K562 (cell line): ENCODE measurements around the gene MRPS15. TPM values are rescaled to one million over a fixed set of nuclear protein-coding genes. Genes with fewer than 3 reads are reported as not detected.
"Not testable (repeated sequence)": the region's sequence is repeated elsewhere in the genome, so short reads cannot be mapped to it uniquely, and the experiment has no call there.

ENCODE experiments used
- ATAC-seq: fragments of 200-7000 bp; cut with Tn5 transposase; 3 replicates; pipeline ENCODE4 v1.9.1; 2020; ENCODE audit warnings: moderate library complexity
- BruUV-seq: library from RNA; stranded (reverse); fragments of 400-500 nt; replicated peaks from 2 replicates; lab custom pipeline; 2021; lab: Mats Ljungman, UMichigan
- CTCF ChIA-PET: fragments of 300-600 bp; formaldehyde crosslinking; extraction: SDS; loops from one replicate; lab custom pipeline; 2021; ENCODE audit warnings: low intra/inter-chr PET ratio; lab: Yijun Ruan, JAX
- POLR2A ChIA-PET: fragments of 300-600, 350-650 bp; sonication (Branson Sonifier 250); formaldehyde crosslinking; extraction: SDS; loops from one replicate; lab custom pipeline; 2021; ENCODE audit warnings: antibody characterized with exemption, inconsistent platforms; lab: Yijun Ruan, JAX
- DNase-seq, 4 experiments: peaks; one replicate each; pipeline versions ENCODE4 v3.0.0 to v3.0.0-alpha.2; 2011 to 2018; ENCODE audit warnings: low spot score in 3 of 4, mixed read lengths in 3 of 4; ENCODE audit errors: extremely low read depth in 1 of 4
- FAIRE-seq: peaks from 2 replicates; lab custom pipeline; 2011; peaks lifted over from hg19 to GRCh38; lab: Jason Lieb, UNC
- H2AFZ ChIP-seq: 2 replicates; pipeline ENCODE4 v1.6.0; 2011; ENCODE audit warnings: low read depth, low read length, control low read depth, inconsistent platforms
- H3K27ac ChIP-seq: fragments of 200-600 bp; 3 replicates; pipeline ENCODE4 v1.8.0; 2011; ENCODE audit warnings: low read depth, mild to moderate bottlenecking, control low read depth, inconsistent platforms, low read length, moderate library complexity, mixed read lengths; ENCODE audit errors: extremely low read depth
- H3K27me3 ChIP-seq, 2 experiments: fragments of 300-600 bp in 1 of 2; 2 replicates in 1 of 2; 3 replicates in 1 of 2; pipeline versions ENCODE4 v1.6.0 to v1.8.0; 2011; ENCODE audit warnings: inconsistent platforms in 2 of 2, low read length in 2 of 2, mild to moderate bottlenecking in 1 of 2, mixed read lengths in 1 of 2, moderate library complexity in 1 of 2; ENCODE audit not compliant: control insufficient read depth in 2 of 2, insufficient read depth in 2 of 2
- H3K36me3 ChIP-seq: fragments of 300-600 bp; 3 replicates; pipeline ENCODE4 v1.8.0; 2011; ENCODE audit warnings: mild to moderate bottlenecking, low read length, inconsistent platforms; ENCODE audit not compliant: control insufficient read depth, insufficient read depth
- H3K4me1 ChIP-seq, 2 experiments: fragments of 200-600 bp in 1 of 2; replicated peaks in 1 of 2; 2 replicates in 1 of 2; 3 replicates in 1 of 2; pipeline versions ENCODE4 v1.5.1 to v1.8.0; 2011; ENCODE audit warnings: inconsistent platforms in 2 of 2, low read length in 2 of 2, mild to moderate bottlenecking in 1 of 2, mixed read lengths in 1 of 2, moderate library complexity in 1 of 2; ENCODE audit not compliant: control insufficient read depth in 2 of 2, insufficient read depth in 2 of 2
- H3K4me2 ChIP-seq: 2 replicates; pipeline ENCODE4 v1.6.1; 2011; ENCODE audit warnings: low read length, control low read depth, inconsistent platforms, mixed read lengths; ENCODE audit not compliant: insufficient read depth
- H3K4me3 ChIP-seq: fragments of 200-600 bp; sonication (generic), shearing (Covaris generic); 2 replicates; pipeline ENCODE4 v1.5.1; 2016; ENCODE audit warnings: control low read depth, inconsistent platforms
- H3K79me2 ChIP-seq: fragments of 200-600 bp; 3 replicates; pipeline ENCODE4 v1.8.0; 2011; ENCODE audit warnings: low read length, inconsistent platforms; ENCODE audit not compliant: control insufficient read depth, insufficient read depth
- H3K9ac ChIP-seq, 2 experiments: 2 replicates each; pipeline versions ENCODE4 v1.6.0 to v1.6.1; 2011; ENCODE audit warnings: low read depth in 2 of 2, low read length in 2 of 2, control low read depth in 1 of 2, inconsistent platforms in 1 of 2, mild to moderate bottlenecking in 1 of 2, mixed read lengths in 1 of 2; ENCODE audit not compliant: insufficient read depth in 1 of 2
- H3K9me1 ChIP-seq: one replicate; pipeline ENCODE4 v1.6.0; 2011; ENCODE audit warnings: inconsistent platforms, mild to moderate bottlenecking, low read length, moderate library complexity; ENCODE audit not compliant: control insufficient read depth, insufficient read depth
- H3K9me3 ChIP-seq: replicated peaks from 2 replicates; pipeline ENCODE4 v1.5.1; 2011; ENCODE audit warnings: low read depth, low read length, inconsistent platforms; ENCODE audit not compliant: control insufficient read depth, insufficient read depth
- H4K20me1 ChIP-seq: replicated peaks from 2 replicates; pipeline ENCODE4 v1.6.1; 2011; ENCODE audit warnings: low read length, inconsistent platforms, mixed read lengths; ENCODE audit not compliant: control insufficient read depth, insufficient read depth
- GATAD2A ChIP-seq: fragments of 450-650 bp; IDR thresholded peaks from 2 replicates; pipeline ENCODE4 v1.6.1; 2017
- HNRNPH1 ChIP-seq: fragments of 200-400 bp; formaldehyde crosslinking; optimal IDR thresholded peaks from 2 replicates; pipeline ENCODE3; 2017; ENCODE audit warnings: low read depth, mild to moderate bottlenecking, low read length, moderate library complexity
- RFX1 ChIP-seq: fragments of 450-650 bp; IDR thresholded peaks from 2 replicates; pipeline ENCODE4 v1.6.1; 2016; ENCODE audit warnings: mild to moderate bottlenecking, moderate library complexity
- TAF9B ChIP-seq: fragments of 450-650 bp; IDR thresholded peaks from 2 replicates; pipeline ENCODE4 v1.6.1; 2018; ENCODE audit warnings: mild to moderate bottlenecking; ENCODE audit not compliant: partially characterized antibody
- TRIM24 ChIP-seq, 2 experiments: fragments of 450-650 bp; IDR thresholded peaks; 2 replicates each; pipeline ENCODE4 v1.6.1; 2016
- WGBS: fragments of 100-300 bp; shearing (Covaris generic); methylation state at CpG from one replicate; pipeline ENCODE4 v1.1.6; 2016; ENCODE audit warnings: low coverage, mixed read lengths; ENCODE audit not compliant: insufficient coverage; ENCODE audit errors: missing lambda C conversion rate; 5-methylcytosine and 5-hydroxymethylcytosine counted together
- in situ Hi-C: fragments of 300-500 bp; cut with MboI; formaldehyde crosslinking; loops from 4 replicates; pipeline ENCODE4 v1.15.0; 2018; ENCODE audit warnings: inconsistent platforms, mixed read lengths
- intact Hi-C: fragments of 100-400 bp; cut with micrococcal nuclease; formaldehyde crosslinking; loops from 2 replicates; pipeline ENCODE4 v1.14.2; 2022
- polyA plus RNA-seq, 8 experiments: library from polyadenylated mRNA; depleted of rRNA in 4 of 8; stranded (reverse) in 5 of 8; unstranded in 3 of 8; fragments of >200 nt; fragmentation: Nextera tagmentation in 2 of 8; fragmentation: Illumina TruSeq in 1 of 8; extraction: Ambion mirVana in 2 of 8; extraction: Trizol in 1 of 8; gene quantifications; 2 replicates each; pipeline versions ENCODE4 v1.2.1 to v1.2.3, GENCODE V29; 2011 to 2014; ENCODE audit warnings: inconsistent platforms in 1 of 8, missing spikeins in 1 of 8
- total RNA-seq, 7 experiments: library from RNA; depleted of rRNA in 6 of 7; stranded (reverse); fragments of >200 nt in 6 of 7; fragmentation: Illumina TruSeq in 2 of 7; extraction: Trizol in 2 of 7; gene quantifications; 2 replicates each; pipeline versions ENCODE4 v1.2.1 to v1.2.3, GENCODE V29; 2011 to 2021; ENCODE audit warnings: low replicate concordance in 1 of 7
- TF ChIP-seq, protein P1 (sequence below): sonication (generic); formaldehyde crosslinking; IDR thresholded peaks from 2 replicates; pipeline ENCODE4 v1.8.1; 2022; ENCODE audit warnings: missing genetic modification reagents
- TF ChIP-seq, protein P2 (sequence below): fragments of 450-650 bp; IDR thresholded peaks from 2 replicates; pipeline ENCODE4 v1.6.1; 2014; ENCODE audit warnings: low read depth, mild to moderate bottlenecking, moderate library complexity, borderline replicate concordance
- TF ChIP-seq, protein P3 (sequence below): IDR thresholded peaks from 2 replicates; pipeline ENCODE4 v1.6.1; 2016; ENCODE audit warnings: missing genetic modification characterization, missing compliant biosample characterization

Gene MRPS15
- total and polyA plus RNA-seq, 9 of the 15 experiments (the other 6 are each of a cell fraction or from before 2014, with no cell fraction given), result 62.9 to 286 (median 149) TPM

DNA sequence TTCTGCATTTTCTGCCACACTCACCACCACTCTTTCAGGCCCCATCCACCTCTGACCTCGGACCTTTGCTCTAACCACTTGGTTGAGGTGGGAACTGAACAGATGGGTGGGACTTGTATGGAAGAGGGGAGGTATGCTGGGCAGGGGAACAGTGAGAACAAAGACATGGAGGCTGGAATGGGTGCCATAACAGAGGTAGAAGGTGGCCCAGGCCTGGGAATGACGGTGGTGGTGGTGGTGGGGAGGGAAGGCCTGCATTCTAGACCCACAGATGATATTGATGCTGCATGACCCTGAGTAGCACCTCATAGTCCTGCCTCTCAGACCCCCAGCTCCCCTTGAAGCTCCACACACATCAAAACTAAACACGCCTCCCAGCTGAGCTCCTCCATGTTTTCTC, 23.7 kb upstream of the MRPS15 start (continued):
- TF ChIP-seq, protein P1, sequence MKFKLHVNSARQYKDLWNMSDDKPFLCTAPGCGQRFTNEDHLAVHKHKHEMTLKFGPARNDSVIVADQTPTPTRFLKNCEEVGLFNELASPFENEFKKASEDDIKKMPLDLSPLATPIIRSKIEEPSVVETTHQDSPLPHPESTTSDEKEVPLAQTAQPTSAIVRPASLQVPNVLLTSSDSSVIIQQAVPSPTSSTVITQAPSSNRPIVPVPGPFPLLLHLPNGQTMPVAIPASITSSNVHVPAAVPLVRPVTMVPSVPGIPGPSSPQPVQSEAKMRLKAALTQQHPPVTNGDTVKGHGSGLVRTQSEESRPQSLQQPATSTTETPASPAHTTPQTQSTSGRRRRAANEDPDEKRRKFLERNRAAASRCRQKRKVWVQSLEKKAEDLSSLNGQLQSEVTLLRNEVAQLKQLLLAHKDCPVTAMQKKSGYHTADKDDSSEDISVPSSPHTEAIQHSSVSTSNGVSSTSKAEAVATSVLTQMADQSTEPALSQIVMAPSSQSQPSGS (CRISPR knock-in tag), result no peak
- TF ChIP-seq TAF9B (no peak), TRIM24 (IDR thresholded peaks at IDR 0.05) (no peak), GATAD2A (no peak), HNRNPH1 (no peak), RFX1 (no peak)
- TF ChIP-seq, protein P2, sequence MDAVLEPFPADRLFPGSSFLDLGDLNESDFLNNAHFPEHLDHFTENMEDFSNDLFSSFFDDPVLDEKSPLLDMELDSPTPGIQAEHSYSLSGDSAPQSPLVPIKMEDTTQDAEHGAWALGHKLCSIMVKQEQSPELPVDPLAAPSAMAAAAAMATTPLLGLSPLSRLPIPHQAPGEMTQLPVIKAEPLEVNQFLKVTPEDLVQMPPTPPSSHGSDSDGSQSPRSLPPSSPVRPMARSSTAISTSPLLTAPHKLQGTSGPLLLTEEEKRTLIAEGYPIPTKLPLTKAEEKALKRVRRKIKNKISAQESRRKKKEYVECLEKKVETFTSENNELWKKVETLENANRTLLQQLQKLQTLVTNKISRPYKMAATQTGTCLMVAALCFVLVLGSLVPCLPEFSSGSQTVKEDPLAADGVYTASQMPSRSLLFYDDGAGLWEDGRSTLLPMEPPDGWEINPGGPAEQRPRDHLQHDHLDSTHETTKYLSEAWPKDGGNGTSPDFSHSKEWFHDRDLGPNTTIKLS, result no peak

DNA sequence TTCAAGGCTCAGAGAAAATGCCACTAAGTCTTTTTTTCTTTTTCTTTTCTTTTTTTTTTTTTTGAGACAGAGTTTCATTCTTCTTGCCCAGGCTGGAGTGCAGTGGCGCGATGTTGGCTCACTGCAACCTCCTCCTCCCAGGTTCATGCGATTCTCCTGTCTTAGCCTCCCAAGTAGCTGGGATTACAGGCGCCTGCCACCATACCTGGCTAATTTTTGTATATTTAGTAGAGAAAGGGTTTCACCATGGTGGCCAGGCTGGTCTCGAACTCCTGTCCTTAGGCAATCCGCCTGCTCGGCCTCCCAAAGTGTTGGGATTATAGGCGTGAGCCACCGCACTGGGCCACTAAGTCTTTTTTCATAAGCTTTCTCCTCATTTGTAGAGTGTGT, 23.1 kb upstream of the MRPS15 start:
- DNase-seq, H3K36me3 ChIP-seq, ATAC-seq, H4K20me1 ChIP-seq, H3K4me2 ChIP-seq, H3K9ac ChIP-seq, H3K27me3 ChIP-seq, H3K4me3 ChIP-seq, H3K27ac ChIP-seq, intact Hi-C loops, in situ Hi-C loops, FAIRE-seq, H2AFZ ChIP-seq, BruUV-seq, H3K9me3 ChIP-seq, H3K79me2 ChIP-seq, H3K9me1 ChIP-seq: not testable (repeated sequence)
- WGBS, result 88% methylated on average over 8 of the region's 9 CpGs
- ChIA-PET POLR2A (interaction anchor here (1.0 to 2.2 kb wide), 4 partner anchors 9 to 27 kb away, joined by 3 to 8 read pairs (median 5); no protein-coding TSS in a partner anchor), CTCF (interaction anchor here (0.7 kb wide), 2 partner anchors 708 to 1195 kb away, joined by 4 to 7 read pairs; no protein-coding TSS in a partner anchor)
- H3K4me1 ChIP-seq, result peaks cover 28 to 31% of the 10 kb centered on the region in 2 experiments
- TF ChIP-seq, protein P3, sequence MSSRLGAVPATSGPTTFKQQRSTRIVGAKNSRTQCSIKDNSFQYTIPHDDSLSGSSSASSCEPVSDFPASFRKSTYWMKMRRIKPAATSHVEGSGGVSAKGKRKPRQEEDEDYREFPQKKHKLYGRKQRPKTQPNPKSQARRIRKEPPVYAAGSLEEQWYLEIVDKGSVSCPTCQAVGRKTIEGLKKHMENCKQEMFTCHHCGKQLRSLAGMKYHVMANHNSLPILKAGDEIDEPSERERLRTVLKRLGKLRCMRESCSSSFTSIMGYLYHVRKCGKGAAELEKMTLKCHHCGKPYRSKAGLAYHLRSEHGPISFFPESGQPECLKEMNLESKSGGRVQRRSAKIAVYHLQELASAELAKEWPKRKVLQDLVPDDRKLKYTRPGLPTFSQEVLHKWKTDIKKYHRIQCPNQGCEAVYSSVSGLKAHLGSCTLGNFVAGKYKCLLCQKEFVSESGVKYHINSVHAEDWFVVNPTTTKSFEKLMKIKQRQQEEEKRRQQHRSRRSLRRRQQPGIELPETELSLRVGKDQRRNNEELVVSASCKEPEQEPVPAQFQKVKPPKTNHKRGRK, result 0 out of 2 replicates have a peak, but pooled peaks have one; percentile 26
